HG03378 (cell line): ENCODE results near the gene DACT1.

Source experiments
- ATAC-seq: cut with Tn5 transposase; IDR thresholded peaks from one replicate; pipeline ENCODE4 v1.9.1; 2021; ENCODE audit warnings: mild to moderate bottlenecking, moderate library complexity; ENCODE audit not compliant: unreplicated experiment

The DACT1 gene

DNA sequence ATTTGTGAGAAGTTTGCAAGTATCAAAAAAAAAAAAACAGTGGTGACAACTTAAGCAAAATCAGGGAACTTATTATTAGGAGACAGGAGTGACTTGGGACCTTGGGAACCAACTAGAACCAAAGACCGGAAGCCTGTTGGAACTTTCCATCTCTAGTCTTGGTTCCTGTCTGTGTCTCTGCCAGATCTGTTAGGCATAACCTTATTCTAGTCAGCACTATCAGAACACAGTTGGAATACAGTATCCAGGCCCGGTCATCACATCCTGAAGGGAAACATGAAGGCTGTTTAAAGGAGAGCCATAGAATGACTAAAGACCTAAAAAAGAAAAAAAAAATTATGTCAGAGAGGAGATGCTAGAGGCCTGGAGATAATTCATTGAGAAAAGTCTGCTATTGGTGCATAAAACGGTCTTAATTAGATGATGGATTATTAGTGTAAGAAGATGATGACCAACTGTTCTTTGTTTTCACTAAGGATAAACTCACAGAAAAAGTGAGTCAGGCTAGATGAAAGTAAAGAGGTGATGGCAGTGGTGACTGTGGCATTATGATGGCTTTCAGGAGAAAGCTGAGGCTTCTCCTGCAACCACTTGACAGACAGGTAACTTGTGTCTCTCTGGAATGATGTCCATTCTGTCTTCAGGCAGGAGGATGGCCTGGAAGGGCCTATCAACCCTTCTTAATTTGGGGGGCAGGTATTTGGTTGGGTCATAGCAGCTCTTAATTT lies 28.2 kb downstream of the DACT1 start:
- ATAC-seq = no peak

DNA sequence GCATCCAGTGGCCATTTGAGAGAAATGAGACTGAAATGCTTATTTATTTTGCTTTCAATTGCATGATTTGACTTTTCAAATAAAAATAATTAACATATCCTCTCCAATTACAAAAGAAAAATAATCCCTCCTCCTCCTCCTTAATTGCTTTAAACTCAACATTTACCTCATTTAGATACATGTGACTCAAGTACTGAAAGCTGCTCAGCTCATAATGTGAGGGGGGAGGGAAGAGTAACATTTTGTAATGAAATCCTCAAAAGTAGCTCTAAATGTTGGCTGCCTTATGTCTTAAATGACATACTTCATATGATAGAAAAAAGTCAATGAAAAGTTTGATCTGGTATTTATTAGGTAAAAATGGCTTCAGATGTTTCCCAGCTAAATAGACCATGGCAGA lies 29.0 kb downstream of the DACT1 start:
- no peak for ATAC-seq

DNA sequence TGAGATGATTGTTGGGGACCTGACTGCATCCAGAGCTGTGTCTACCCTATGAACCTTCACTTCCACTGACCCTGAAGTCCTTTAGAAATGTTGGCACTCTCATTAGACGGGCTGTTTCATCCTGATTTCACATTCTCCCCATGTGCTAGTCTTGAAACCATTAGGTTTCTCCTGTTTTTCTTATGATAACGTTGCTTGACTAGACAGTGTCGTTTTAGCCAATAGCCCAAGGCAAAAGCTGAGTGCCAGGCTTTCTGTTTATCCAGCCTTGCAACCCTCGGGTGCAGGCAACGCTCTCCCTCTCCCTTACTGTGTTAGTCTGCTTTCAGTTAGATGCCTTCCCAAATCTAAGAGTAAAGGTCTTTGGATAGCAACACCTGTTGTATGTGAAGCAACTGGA lies 30.1 kb downstream of the DACT1 start:
- no peak for ATAC-seq

DNA sequence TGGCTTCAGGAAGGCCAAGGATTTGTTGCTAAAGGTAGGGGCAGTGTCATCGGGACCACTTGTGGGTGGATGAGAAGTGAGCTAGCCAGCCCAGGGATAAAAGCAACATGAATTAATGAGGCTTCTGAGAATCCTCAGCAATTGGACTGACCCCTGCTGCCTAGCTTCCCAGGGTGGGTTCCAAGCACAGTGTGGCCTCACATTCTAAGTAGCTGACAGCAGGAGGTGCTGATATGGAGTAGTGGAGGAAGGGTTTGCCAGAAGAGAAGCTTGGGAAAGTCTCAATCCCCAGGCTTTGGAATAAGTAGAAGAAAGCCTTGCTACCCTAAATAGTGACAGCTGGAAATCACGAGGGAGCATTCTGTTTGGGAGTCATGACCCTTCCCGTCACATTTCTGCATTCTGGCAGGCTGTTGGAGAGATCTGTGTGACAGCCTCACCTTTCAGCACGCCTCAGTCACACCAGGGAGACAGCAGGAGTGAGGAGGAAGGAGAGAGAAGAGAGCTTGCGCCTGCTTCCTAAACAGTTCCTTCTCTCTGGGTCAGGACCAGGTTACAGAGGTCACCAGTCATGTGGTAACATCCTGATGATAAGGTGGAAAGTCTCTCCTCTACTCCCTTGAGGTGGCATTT lies 31.2 kb downstream of the DACT1 start:
- no peak for ATAC-seq

DNA sequence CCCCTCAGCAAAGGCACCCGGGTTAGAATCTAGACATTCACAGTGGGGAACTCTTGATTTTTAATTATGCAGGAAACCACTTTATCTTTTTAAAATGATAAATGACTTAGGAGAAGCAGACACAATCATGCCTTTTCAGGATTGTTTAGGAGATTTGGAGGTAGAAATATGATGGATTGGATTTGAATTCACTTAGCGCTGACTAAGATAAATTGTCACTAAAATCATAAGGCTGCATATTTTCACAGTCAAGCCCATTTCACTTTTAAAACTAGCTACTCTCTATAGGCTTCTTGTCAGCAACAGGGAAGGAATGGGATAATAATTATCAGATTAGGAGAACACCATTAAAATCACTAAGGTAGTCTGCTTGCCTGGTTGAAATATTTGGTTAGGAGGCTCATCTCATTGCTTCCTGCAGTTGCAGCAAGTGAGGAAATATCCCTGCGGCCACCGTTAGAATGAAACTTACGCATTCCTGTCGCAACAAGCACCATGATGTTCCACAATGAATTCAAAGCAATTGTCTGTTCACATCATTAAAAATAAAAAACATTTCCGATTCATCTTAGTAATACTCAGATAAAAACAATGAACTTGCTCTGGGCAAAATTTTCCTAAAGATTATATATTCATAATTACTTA lies 31.9 kb downstream of the DACT1 start:
- ATAC-seq = no peak

DNA sequence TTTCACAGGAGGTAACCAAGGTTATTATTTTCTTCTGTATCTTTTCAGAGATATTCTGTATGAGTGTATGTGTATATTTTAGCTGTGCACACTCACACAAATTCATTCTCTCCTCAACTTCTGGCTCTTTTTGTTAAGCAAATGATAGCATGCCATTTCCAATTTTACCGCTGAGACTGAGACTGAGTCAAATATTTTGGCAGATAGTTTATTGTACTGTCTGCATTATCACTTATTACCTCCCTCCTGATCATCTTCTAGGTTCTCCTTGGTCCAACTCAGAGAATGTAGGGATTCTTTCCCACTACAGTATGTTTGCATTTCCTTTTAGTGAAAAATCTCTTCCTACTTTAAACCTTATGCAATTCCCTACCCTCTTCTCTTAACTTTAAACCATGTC lies 33.3 kb downstream of the DACT1 start:
- no peak for ATAC-seq

DNA sequence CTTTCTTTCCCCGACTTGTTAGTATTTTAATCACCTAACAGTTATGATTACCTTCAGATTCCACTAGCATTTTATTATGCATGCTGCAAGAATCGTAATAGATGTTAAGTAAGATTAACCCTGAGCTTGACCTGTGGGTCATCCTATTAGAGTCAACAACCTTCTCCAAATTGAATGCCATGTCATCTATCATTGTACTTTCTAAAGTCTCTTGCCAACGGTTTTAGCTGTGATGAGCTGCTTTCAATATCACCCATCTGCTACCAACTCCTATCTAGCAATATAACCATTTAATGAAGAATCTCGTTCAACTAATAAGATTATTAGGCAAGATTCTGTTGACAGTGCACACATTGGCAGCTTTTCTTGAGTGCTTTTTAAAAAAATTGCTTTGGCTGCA lies 33.7 kb downstream of the DACT1 start:
- no peak for ATAC-seq

DNA sequence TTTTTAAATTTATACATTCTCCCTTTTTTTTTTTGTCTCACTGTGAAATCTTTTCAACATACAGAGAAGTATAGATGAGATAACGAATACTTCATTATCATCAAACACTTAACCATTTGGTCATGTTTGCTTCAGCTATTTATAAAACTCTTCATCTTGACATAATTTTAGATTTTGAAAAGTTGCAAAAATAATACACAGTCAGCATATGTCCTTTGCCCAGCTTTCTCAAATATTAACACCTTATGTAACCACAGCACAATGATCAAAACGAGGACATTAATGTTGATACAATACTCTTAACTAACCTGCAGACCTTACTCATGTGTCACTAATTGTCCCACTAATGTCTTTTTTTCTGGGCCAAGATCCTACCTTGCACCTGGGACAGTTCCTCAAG lies 36.0 kb downstream of the DACT1 start:
- ATAC-seq = no peak

DNA sequence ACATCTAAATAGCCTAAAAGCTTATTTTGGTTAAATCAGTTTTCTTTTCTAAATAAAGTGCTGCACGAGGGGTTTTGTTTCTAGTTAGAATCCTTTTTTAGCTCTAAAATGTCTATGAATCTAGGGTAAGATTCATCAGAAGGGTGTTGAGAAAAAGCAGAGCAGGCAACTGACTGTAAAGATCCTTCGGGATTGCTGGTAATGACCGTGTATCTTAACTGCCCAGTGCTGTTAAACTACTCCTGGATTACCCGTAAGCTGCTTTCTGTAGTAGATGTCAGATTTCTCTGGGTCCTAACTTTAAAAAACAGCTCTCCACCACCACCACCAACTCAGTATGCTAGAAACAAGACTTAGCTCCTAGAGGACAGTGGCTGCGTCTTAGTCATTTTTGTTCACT lies 39.2 kb downstream of the DACT1 start:
- ATAC-seq = no peak

DNA sequence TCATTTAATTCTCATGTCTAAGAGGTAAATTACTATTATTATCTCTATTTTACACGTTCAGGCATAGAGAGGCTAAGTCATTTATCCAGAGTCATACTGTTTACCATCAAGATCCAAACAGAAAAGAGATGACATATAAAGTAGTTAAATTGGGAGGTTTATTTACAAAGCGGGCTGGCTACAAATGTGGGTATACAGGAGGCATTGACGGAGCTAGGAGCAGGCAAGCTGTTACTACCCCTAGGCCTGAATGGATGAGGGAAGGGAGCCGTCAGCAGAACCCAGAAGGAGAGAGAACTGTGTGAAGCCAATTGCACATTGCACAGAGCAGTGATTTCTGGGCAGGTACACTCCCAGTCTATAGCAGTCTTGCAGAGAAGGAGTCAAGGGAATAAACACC lies 39.8 kb downstream of the DACT1 start:
- ATAC-seq = no peak

DNA sequence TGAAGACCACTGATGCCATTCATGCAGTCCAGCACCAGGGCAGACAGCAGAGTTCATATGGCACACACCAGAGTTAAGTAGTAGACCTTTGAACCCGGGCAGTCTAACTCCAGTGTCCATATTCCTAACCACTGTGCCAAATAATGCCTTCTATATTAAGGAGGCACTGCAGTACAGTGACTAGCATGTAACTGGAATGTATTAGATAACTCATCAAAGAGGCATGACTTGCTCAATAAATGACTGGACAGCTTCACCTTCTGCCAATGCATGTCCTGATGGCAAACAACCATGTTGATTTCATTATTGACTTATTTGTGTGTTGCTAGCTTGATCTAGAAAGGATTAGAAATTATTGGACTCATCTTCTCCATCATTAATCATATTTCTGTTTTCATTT lies 40.2 kb downstream of the DACT1 start:
- no peak for ATAC-seq

DNA sequence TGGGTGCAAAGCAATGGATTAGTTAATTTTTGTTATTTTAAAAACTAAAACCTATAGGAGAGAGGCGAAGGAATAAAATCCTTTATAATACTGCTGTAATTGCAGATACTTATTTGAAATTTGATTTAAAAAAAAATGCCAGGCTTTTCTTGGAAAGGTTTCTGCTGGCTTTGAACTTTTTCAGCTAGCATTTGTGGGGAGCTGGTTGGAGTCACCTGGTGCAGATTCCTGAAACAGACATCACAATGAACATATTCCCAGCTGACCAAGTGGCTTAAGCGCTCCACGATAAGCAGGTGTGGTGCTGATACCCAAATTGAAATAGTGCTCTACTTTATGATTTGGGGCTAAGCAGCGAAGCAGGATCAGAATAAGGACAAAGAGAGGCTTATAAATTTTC lies 42.9 kb downstream of the DACT1 start:
- no peak for ATAC-seq

DNA sequence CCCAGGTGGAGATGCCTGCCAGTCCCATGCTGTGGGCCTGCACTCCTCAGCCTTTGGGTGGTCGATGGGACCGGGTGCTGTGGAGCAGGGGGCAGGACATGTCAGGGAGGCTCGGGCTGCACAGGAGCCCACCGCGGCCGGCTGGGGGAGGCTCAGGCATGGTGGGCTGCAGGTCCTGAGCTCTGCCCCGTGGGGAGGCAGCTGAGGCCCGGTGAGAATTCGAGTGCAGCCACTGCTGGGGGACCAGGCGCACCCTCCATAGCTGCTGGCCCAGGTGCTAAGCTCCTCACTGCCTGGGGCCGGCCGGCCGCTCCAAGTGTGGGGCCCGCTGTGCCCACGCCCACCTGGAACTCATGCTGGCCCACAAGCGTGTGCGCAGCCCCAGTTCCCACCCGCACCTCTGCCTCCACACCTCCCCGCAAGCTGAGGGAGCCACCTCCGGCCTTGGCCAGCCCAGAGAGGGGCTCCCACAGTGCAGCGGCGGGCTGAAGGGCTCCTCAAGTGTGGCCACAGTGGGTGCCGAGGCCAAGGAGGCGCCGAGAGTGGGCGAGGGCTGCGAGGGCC lies 49.6 kb downstream of the DACT1 start:
- no peak for ATAC-seq

DNA sequence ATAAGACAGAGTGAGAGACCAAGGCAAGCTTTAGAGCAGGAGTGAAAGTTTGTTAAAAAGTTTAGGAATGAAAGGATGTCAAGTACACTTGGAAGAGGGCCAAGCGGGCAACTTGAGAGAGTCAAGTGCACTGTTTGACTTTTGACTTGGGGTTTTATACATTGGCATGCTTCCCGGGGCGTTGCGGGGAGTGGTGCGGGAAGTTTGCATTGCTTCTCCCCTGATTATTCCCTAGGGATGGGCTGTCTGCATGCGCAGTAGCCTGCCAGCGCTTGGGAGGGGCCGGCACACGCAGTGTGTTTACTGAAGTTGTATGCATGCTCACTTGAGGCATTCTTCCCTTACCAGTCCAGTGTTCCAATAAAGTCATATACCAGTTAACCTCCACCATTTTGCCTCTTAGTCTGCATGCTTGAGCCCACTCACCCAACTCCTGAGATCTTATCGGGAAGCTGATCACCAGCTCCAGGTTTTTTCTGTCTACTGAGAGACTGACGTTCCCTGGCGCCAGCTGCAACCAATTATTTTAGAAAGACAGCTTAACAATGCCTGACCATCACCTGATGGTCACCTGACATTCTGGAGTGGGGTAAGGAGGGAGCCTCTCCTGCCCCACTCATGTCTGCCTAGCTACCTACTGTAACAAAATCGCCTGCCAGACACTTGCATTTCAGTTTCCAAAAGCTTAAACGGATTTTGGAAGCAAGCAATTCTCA lies 53.2 kb downstream of the DACT1 start:
- ATAC-seq = no peak

DNA sequence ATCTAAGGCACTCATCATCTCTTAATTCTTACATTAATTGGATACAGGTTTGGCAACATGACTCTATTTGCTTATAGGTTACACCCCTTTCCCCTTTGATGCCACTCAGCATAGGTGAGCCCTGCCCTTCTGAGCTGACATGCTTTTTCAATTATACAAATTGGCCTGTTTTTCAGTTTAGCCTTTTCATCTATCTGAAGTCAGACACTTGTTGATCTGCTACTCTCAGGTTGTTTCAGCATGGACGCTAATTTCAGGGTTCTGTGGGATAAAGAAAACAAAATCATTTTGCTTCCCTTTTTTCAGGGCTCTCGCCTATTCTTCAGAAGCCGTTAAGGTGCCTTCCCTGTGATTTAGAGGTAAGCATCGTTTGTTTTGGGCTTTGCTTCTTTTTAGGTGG lies 55.3 kb downstream of the DACT1 start:
- ATAC-seq = no peak

DNA sequence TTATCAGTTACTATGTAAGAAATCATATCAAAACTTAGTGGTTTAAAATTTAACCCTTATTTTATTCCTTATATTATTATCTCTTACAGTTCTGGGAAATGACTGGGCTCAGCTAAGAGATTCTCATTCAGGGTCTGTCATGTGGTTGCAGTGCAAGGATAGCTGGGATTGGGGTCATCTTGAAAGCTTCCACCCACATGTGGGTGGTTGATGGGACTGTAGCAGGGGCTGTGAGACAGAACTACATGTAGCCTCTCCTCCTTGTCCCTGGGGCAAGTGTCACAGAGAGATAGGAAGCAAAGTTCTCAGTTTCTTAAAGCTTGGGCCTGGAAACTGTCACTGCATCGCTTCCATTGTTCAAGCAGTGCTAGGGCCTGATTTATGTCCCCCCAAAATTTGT lies 57.8 kb downstream of the DACT1 start:
- no peak for ATAC-seq

DNA sequence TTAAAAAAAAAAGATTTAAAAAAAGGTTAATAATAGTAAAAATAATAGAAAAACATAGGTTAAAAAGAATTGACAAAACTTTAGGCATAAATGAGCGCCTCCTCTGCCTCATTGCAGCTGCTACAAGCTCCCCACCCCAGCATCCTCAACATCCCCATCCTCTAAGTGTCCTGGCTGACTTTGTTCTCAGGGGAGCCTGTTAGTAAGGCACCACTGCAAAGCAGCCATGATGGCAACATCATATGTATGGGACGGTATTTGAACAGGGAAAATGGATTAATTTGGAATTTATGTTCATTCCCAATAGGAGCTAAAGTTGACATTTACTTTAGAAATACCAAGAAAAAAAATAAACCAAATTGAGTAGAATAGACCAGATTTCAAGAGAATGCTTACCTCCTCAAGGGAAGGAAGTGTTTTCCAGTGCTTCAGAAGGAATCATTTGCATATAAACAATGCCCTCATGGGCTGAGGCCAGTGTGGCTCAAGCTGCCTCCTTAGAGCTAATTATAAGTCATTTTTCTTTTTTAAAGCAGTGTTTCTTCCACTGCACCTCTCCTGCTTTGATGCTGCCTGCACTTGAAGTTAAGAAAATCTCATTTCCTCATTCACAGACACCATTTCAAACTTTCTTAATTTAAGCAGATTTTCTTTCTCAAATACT lies 59.6 kb downstream of the DACT1 start:
- ATAC-seq = no peak
